K562 (cell line): ENCODE results near the gene SPEM1. TPM values are rescaled to one million over a fixed set of nuclear protein-coding genes. Genes with fewer than 3 reads are reported as not detected.

Source experiments
- GATAD2B ChIP-seq: fragments of 450-650 bp; IDR thresholded peaks from 2 replicates; pipeline ENCODE4 v1.6.1; 2017; ENCODE audit warnings: mild to moderate bottlenecking, borderline replicate concordance
- SMARCA4 ChIP-seq: fragments of 450-650 bp; IDR thresholded peaks from 2 replicates; pipeline ENCODE4 v1.6.1; 2016
- SMARCE1 ChIP-seq: fragments of 450-650 bp; IDR thresholded peaks from 2 replicates; pipeline ENCODE4 v1.7.1; 2016; ENCODE audit warnings: mild to moderate bottlenecking
- SREBF2 ChIP-seq: sonication (generic); formaldehyde crosslinking; IDR thresholded peaks from 2 replicates; pipeline ENCODE4 v1.4.0; 2020; ENCODE audit warnings: mild to moderate bottlenecking, missing genetic modification reagents
- SRSF3 ChIP-seq: fragments of 200-400 bp; formaldehyde crosslinking; IDR thresholded peaks from 2 replicates; pipeline ENCODE4 v1.6.1; 2016; ENCODE audit warnings: mild to moderate bottlenecking, low read length, moderate library complexity; ENCODE audit not compliant: insufficient read depth
- TCF7L2 ChIP-seq: fragments of 150-350 bp; IDR thresholded peaks from 2 replicates; pipeline ENCODE4 v1.6.1; 2016; ENCODE audit warnings: low read depth, mild to moderate bottlenecking, low read length, moderate library complexity
- ZHX1 ChIP-seq: fragments of 150-350 bp; conservative IDR thresholded peaks from 2 replicates; pipeline ENCODE4 v1.6.1; 2014; ENCODE audit warnings: low read length
- ZNF12 ChIP-seq: sonication (generic); formaldehyde crosslinking; IDR thresholded peaks from 2 replicates; pipeline ENCODE4 v1.4.0; 2020; ENCODE audit warnings: mild to moderate bottlenecking, missing genetic modification reagents
- ZNF511 ChIP-seq: sonication (generic); formaldehyde crosslinking; IDR thresholded peaks from 2 replicates; pipeline ENCODE4 v1.8.0; 2022; ENCODE audit warnings: mild to moderate bottlenecking, missing genetic modification reagents
- polyA plus RNA-seq, 8 experiments: library from polyadenylated mRNA; depleted of rRNA in 4 of 8; stranded (reverse) in 5 of 8; unstranded in 3 of 8; fragments of >200 nt; fragmentation: Nextera tagmentation in 2 of 8; fragmentation: Illumina TruSeq in 1 of 8; extraction: Ambion mirVana in 2 of 8; extraction: Trizol in 1 of 8; gene quantifications; 2 replicates each; pipeline versions ENCODE4 v1.2.1 to v1.2.3, GENCODE V29; 2011 to 2014; ENCODE audit warnings: inconsistent platforms in 1 of 8, missing spikeins in 1 of 8
- total RNA-seq, 7 experiments: library from RNA; depleted of rRNA in 6 of 7; stranded (reverse); fragments of >200 nt in 6 of 7; fragmentation: Illumina TruSeq in 2 of 7; extraction: Trizol in 2 of 7; gene quantifications; 2 replicates each; pipeline versions ENCODE4 v1.2.1 to v1.2.3, GENCODE V29; 2011 to 2021; ENCODE audit warnings: low replicate concordance in 1 of 7
- TF ChIP-seq, protein P1 (sequence below): fragments of 450-650 bp; IDR thresholded peaks from 2 replicates; pipeline ENCODE4 v1.6.1; 2017; ENCODE audit warnings: antibody characterized with exemption, mild to moderate bottlenecking
- TF ChIP-seq, protein P2 (sequence below): fragments of 250-450 bp; sonication (Bioruptor Pico); IDR thresholded peaks from 2 replicates; pipeline ENCODE4 v1.5.0; 2022; ENCODE audit warnings: mild to moderate bottlenecking
- TF ChIP-seq, protein P3 (sequence below): fragments of 250-450 bp; sonication (Bioruptor Pico); IDR thresholded peaks from 2 replicates; pipeline ENCODE4 v1.5.0; 2021; ENCODE audit warnings: mild to moderate bottlenecking, borderline replicate concordance

Gene SPEM1
- total and polyA plus RNA-seq, 9 of the 15 experiments (the other 6 are each of a cell fraction or from before 2014, with no cell fraction given) = not detected

DNA sequence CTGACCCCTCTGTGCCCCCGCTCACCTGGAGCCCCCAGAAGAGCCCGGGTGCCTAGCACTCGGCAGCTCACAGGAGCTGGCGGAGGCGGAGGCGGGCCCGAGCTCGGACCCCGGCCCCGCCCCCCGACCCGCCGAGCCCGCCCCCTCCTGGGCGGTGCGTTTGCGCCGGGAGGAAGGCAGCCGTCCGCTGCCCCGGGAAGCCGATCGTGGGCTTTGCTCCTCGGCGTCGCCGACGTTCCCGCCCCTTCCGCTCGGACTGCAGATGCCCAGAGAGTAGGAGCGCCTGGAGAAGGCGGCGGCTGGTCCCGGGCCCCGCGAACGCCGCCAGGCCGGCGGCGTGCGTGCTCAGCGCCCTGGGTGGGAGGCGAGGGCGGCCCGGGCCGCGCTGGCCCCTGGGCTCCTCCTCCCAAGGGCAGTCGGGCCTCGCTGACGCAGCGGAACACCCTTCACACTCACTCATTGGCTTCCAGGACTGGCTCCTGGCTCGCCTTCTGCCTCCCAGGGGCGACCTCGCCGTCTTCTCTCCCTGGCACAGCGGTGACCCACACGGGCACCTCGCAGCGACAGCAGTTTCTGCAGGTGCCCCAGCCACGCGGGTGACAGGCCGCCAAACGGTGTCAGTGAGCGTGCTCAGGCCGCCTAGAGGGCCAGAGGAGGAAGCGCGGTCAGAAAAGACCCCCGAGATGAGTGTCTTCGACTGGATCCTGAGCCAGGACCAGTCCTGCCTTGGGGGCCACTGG, 25.5 kb upstream of the SPEM1 start, which contains the start of gene PLSCR3 (continued):
- TF ChIP-seq, protein P1, sequence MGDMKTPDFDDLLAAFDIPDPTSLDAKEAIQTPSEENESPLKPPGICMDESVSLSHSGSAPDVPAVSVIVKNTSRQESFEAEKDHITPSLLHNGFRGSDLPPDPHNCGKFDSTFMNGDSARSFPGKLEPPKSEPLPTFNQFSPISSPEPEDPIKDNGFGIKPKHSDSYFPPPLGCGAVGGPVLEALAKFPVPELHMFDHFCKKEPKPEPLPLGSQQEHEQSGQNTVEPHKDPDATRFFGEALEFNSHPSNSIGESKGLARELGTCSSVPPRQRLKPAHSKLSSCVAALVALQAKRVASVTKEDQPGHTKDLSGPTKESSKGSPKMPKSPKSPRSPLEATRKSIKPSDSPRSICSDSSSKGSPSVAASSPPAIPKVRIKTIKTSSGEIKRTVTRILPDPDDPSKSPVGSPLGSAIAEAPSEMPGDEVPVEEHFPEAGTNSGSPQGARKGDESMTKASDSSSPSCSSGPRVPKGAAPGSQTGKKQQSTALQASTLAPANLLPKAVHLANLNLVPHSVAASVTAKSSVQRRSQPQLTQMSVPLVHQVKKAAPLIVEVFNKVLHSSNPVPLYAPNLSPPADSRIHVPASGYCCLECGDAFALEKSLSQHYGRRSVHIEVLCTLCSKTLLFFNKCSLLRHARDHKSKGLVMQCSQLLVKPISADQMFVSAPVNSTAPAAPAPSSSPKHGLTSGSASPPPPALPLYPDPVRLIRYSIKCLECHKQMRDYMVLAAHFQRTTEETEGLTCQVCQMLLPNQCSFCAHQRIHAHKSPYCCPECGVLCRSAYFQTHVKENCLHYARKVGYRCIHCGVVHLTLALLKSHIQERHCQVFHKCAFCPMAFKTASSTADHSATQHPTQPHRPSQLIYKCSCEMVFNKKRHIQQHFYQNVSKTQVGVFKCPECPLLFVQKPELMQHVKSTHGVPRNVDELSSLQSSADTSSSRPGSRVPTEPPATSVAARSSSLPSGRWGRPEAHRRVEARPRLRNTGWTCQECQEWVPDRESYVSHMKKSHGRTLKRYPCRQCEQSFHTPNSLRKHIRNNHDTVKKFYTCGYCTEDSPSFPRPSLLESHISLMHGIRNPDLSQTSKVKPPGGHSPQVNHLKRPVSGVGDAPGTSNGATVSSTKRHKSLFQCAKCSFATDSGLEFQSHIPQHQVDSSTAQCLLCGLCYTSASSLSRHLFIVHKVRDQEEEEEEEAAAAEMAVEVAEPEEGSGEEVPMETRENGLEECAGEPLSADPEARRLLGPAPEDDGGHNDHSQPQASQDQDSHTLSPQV = peak; percentile 84
- TF ChIP-seq, protein P2, sequence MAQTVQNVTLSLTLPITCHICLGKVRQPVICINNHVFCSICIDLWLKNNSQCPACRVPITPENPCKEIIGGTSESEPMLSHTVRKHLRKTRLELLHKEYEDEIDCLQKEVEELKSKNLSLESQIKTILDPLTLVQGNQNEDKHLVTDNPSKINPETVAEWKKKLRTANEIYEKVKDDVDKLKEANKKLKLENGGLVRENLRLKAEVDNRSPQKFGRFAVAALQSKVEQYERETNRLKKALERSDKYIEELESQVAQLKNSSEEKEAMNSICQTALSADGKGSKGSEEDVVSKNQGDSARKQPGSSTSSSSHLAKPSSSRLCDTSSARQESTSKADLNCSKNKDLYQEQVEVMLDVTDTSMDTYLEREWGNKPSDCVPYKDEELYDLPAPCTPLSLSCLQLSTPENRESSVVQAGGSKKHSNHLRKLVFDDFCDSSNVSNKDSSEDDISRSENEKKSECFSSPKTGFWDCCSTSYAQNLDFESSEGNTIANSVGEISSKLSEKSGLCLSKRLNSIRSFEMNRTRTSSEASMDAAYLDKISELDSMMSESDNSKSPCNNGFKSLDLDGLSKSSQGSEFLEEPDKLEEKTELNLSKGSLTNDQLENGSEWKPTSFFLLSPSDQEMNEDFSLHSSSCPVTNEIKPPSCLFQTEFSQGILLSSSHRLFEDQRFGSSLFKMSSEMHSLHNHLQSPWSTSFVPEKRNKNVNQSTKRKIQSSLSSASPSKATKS (CRISPR knock-in tag) = no peak
- TF ChIP-seq SREBF2 (CRISPR knock-in tag) = no peak
- no peak for TF ChIP-seq SMARCA4
- TF ChIP-seq SRSF3 = no peak
- TF ChIP-seq TCF7L2 = no peak
- peak; percentile 60 for TF ChIP-seq GATAD2B
- peak; percentile 22; the same call in 1 of the 2 replicates for TF ChIP-seq ZNF511
- TF ChIP-seq ZNF12 (CRISPR knock-in tag) = no peak
- TF ChIP-seq, protein P3, sequence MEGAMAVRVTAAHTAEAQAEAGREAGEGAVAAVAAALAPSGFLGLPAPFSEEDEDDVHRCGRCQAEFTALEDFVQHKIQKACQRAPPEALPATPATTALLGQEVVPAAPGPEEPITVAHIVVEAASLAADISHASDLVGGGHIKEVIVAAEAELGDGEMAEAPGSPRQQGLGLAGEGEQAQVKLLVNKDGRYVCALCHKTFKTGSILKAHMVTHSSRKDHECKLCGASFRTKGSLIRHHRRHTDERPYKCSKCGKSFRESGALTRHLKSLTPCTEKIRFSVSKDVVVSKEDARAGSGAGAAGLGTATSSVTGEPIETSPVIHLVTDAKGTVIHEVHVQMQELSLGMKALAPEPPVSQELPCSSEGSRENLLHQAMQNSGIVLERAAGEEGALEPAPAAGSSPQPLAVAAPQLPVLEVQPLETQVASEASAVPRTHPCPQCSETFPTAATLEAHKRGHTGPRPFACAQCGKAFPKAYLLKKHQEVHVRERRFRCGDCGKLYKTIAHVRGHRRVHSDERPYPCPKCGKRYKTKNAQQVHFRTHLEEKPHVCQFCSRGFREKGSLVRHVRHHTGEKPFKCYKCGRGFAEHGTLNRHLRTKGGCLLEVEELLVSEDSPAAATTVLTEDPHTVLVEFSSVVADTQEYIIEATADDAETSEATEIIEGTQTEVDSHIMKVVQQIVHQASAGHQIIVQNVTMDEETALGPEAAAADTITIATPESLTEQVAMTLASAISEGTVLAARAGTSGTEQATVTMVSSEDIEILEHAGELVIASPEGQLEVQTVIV = no peak
- no peak for TF ChIP-seq ZHX1
- no peak for TF ChIP-seq SMARCE1
